Smooth muscle cell (in vitro differentiated cells): Measurements from ENCODE around the gene RHOB. TPM values are rescaled to one million over a fixed set of nuclear protein-coding genes. Genes with fewer than 3 reads are reported as not detected.
A peak's percentile ranks its signal among the peaks of the same experiment; 100 is the strongest.

Experiments
- DNase-seq: peaks from one replicate; lab custom pipeline; 2025; ENCODE audit not compliant: unreplicated experiment; lab: John Stamatoyannopoulos, UW
- H2AFZ ChIP-seq: fragments of 200-600 bp; sonication (generic); 2 replicates; pipeline ENCODE4 v1.6.0; 2016; ENCODE audit warnings: antibody characterized with exemption, low read depth, mild to moderate bottlenecking
- H3F3A ChIP-seq: fragments of 200-600 bp; sonication (generic); 2 replicates; pipeline ENCODE4 v1.6.0; 2017; ENCODE audit warnings: antibody characterized with exemption, low read depth
- H3K27ac ChIP-seq: fragments of 200-600 bp; sonication (generic); 2 replicates; pipeline ENCODE4 v1.5.1; 2016; ENCODE audit warnings: low read depth, mild to moderate bottlenecking
- H3K27me3 ChIP-seq: fragments of 200-600 bp; sonication (generic); 2 replicates; pipeline ENCODE4 v1.6.1; 2016; ENCODE audit warnings: low read depth, mild to moderate bottlenecking
- H3K36me3 ChIP-seq: fragments of 200-600 bp; sonication (generic); 2 replicates; pipeline ENCODE4 v1.5.1; 2016; ENCODE audit warnings: low read depth
- H3K4me1 ChIP-seq: fragments of 200-600 bp; sonication (generic); 2 replicates; pipeline ENCODE4 v1.5.1; 2016; ENCODE audit warnings: low read depth
- H3K4me2 ChIP-seq: fragments of 200-600 bp; sonication (generic); 2 replicates; pipeline ENCODE4 v1.6.0; 2016; ENCODE audit warnings: mild to moderate bottlenecking
- H3K4me3 ChIP-seq: fragments of 200-600 bp; sonication (generic); 2 replicates; pipeline ENCODE4 v1.5.1; 2016; ENCODE audit warnings: mild to moderate bottlenecking
- H3K79me2 ChIP-seq: fragments of 200-600 bp; sonication (generic); 2 replicates; pipeline ENCODE4 v1.6.0; 2016; ENCODE audit warnings: low read depth, mild to moderate bottlenecking
- H3K9ac ChIP-seq: fragments of 200-600 bp; sonication (generic); 2 replicates; pipeline ENCODE4 v1.6.0; 2016; ENCODE audit warnings: low read depth
- H3K9me3 ChIP-seq: fragments of 200-600 bp; sonication (generic); replicated peaks from 2 replicates; pipeline ENCODE4 v1.5.1; 2016; ENCODE audit warnings: low read depth
- H4K20me1 ChIP-seq: fragments of 200-600 bp; sonication (generic); 2 replicates; pipeline ENCODE4 v1.6.0; 2016; ENCODE audit warnings: low read depth
- CTCF ChIP-seq: fragments of 200-600 bp; sonication (generic); IDR thresholded peaks from 2 replicates; pipeline ENCODE4 v1.5.1; 2017; ENCODE audit warnings: borderline replicate concordance, mild to moderate bottlenecking, antibody characterized with exemption; ENCODE audit not compliant: insufficient read depth, poor library complexity, severe bottlenecking
- WGBS: methylation state at CpG from one replicate; pipeline ENCODE4 v1.1.7; 2016; ENCODE audit warnings: low lambda C conversion rate; 5-methylcytosine and 5-hydroxymethylcytosine counted together
- polyA plus RNA-seq: library from polyadenylated mRNA; unstranded; fragments of >200 nt; fragmentation: Nextera tagmentation; extraction: Ambion mirVana; gene quantifications from 2 replicates; pipeline ENCODE4 v1.2.1, GENCODE V29; 2016
- total RNA-seq: library from RNA; depleted of rRNA; stranded (reverse); fragments of >200 nt; gene quantifications from 2 replicates; pipeline ENCODE4 v1.2.3, GENCODE V29; 2014

Gene RHOB
- total and polyA plus RNA-seq, 2 experiments from 2014 or later, result 75.9 to 218 TPM

- H2AFZ ChIP-seq, result no peak overlapping the region
- peaks cover 33% of the 10 kb centered on the region for H3F3A ChIP-seq
- peak overlapping the region; percentile 91 for H3K27ac ChIP-seq
- H3K4me3 ChIP-seq, result no peak overlapping the region
- no peaks in the 10 kb centered on the region for H3K36me3 ChIP-seq
- H3K79me2 ChIP-seq, result peaks cover 24% of the 10 kb centered on the region
- H3K4me2 ChIP-seq, result peak overlapping the region; percentile 96
- no peaks in the 10 kb centered on the region for H3K27me3 ChIP-seq
- 24% methylated on average over 4 of the region's 4 CpGs for WGBS
- no peaks in the 10 kb centered on the region for H3K9me3 ChIP-seq
- TF ChIP-seq CTCF, result no peak
- peaks cover 41% of the 10 kb centered on the region for H4K20me1 ChIP-seq
- H3K9ac ChIP-seq, result no peak overlapping the region
- DNase-seq, result no peak
- H3K4me1 ChIP-seq, result peaks cover 34% of the 10 kb centered on the region
These were observed 4.5 kb downstream of the RHOB start for GRCh38 chr2:20451341-20451740.

DNA sequence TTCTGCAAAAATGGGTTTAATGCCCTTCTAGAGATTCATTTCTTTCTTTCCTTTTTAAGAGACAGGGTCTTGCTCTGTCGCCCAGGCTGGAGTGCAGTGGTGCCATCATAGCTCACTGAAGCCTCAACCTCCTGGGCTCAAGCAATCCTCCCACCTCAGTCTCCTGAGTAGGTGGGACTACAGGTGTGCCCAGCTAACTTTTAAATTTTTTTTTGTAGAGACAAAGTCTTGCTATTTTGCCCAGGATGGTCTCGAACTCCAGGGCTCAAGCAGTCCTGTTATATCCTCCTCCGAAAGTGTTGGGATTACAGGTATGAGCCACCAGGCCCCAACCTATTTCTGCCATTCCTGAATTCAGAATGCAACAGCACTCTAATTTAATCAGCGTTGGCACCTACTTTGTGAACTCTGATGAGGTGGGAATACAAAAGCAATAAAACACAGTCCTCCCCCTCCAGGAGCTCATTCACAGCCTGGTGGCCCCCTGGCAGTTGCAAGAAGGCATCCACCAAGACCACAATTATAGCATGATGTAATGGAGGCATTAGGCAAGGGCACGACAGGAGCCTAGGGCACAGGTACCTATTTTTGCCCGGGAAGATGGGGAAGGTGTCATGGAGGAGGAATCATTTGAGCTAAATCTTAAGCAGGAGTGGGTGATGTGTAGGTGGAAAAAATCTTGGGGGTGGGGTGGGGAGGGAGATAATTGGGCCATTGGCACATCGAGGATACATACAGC lies 5.1 kb downstream of the RHOB start:
- no peak for TF ChIP-seq CTCF
- Histone ChIP-seq H3K4me3 (no peak overlapping the region), H3K4me2 (no peak overlapping the region), H3F3A (peaks cover 33% of the 10 kb centered on the region), H3K9ac (no peak overlapping the region), H3K9me3 (no peaks in the 10 kb centered on the region), H2AFZ (no peak overlapping the region), H3K27me3 (no peaks in the 10 kb centered on the region), H4K20me1 (peaks cover 41% of the 10 kb centered on the region), H3K36me3 (no peaks in the 10 kb centered on the region), H3K4me1 (peaks cover 37% of the 10 kb centered on the region), H3K79me2 (peaks cover 23% of the 10 kb centered on the region), H3K27ac (peak overlapping the region; percentile 91)
- DNase-seq, result no peak
- 79% methylated on average over 7 of the region's 7 CpGs for WGBS

GRCh38 chr2:20452551-20452950 lies 5.7 kb downstream of the RHOB start:
- peak; percentile 8 for TF ChIP-seq CTCF
- Histone ChIP-seq H4K20me1 (peaks cover 35% of the 10 kb centered on the region), H3K27me3 (no peaks in the 10 kb centered on the region), H3K79me2 (peaks cover 17% of the 10 kb centered on the region), H3K4me1 (peaks cover 37% of the 10 kb centered on the region), H3K27ac (no peak overlapping the region), H3F3A (peaks cover 30% of the 10 kb centered on the region), H3K4me3 (no peak overlapping the region), H2AFZ (no peak overlapping the region), H3K9me3 (no peaks in the 10 kb centered on the region), H3K36me3 (no peaks in the 10 kb centered on the region), H3K4me2 (no peak overlapping the region), H3K9ac (no peak overlapping the region)
- DNase-seq, result no peak
- WGBS, result 55% methylated on average over 4 of the region's 4 CpGs

DNA sequence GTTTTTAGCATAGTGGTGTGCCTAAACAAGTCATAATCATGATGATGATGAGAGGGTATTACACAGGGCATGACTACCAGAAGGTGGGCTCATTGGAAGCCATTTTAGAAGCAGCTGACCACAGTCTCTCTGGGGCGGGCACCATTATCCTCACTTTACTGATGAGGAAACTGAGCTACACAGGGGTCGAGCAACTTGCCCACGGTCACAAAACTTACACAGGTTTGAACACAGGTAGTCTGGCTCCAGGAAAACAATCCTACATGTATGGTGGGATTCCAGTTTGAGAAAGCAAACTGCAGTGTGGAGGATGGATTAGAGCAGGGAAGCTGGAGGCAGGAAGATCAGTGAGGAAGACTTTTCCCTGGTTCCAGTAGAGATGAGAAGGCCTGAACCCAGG lies 6.2 kb downstream of the RHOB start:
- WGBS, result 98% methylated on average over 3 of the region's 3 CpGs
- peaks cover 30% of the 10 kb centered on the region for H4K20me1 ChIP-seq
- no peak overlapping the region for H3K4me2 ChIP-seq
- peaks cover 25% of the 10 kb centered on the region for H3F3A ChIP-seq
- no peak overlapping the region for H3K9ac ChIP-seq
- no peaks in the 10 kb centered on the region for H3K9me3 ChIP-seq
- no peaks in the 10 kb centered on the region for H3K27me3 ChIP-seq
- DNase-seq, result no peak
- peaks cover 12% of the 10 kb centered on the region for H3K79me2 ChIP-seq
- no peak for TF ChIP-seq CTCF
- no peak overlapping the region for H2AFZ ChIP-seq
- peaks cover 37% of the 10 kb centered on the region for H3K4me1 ChIP-seq
- no peaks in the 10 kb centered on the region for H3K36me3 ChIP-seq
- no peak overlapping the region for H3K27ac ChIP-seq
- no peak overlapping the region for H3K4me3 ChIP-seq
